ENCODE results near the gene RNF213.

The RNF213 gene

GRCh38 chr17:80264205-80265075 is 3.8 kb downstream of the RNF213 start:
- TF ChIP-seq CTCF (conservative IDR thresholded peaks at IDR 0.05; ENCODE audit: low read depth): no peak
- peak overlapping the region; percentile 98 for H3K27ac ChIP-seq
- ChIA-PET POLR2A (ENCODE audit: low non-redundant PET) (no interaction called here), CTCF (no interaction called here)
- no peak for DNase-seq (ENCODE audit: low spot score)

- no peak for DNase-seq (ENCODE audit: low spot score)
- no peak for TF ChIP-seq CTCF (conservative IDR thresholded peaks at IDR 0.05; ENCODE audit: low read depth)
- H3K27ac ChIP-seq: no peak overlapping the region
- POLR2A ChIA-PET (ENCODE audit: low non-redundant PET): no interaction called here
- CTCF ChIA-PET: no interaction called here
These were observed 4.8 kb downstream of the RNF213 start for GRCh38 chr17:80265205-80266068.

- POLR2A ChIA-PET (ENCODE audit: low non-redundant PET): no interaction called here
- no peak for TF ChIP-seq CTCF (conservative IDR thresholded peaks at IDR 0.05; ENCODE audit: low read depth)
- CTCF ChIA-PET: no interaction called here
- H3K27ac ChIP-seq: peak overlapping the region; percentile 14; the same call in 1 of the 2 replicates
- DNase-seq (ENCODE audit: low spot score): no peak
These were observed 6.7 kb downstream of the RNF213 start for GRCh38 chr17:80267391-80267790.

- H3K27ac ChIP-seq: no peak overlapping the region
- no peak for DNase-seq (ENCODE audit: low spot score)
- CTCF ChIA-PET: interaction anchor here (0.6 kb wide), 1 partner anchor 741 kb away, joined by 3 read pairs; no protein-coding TSS in a partner anchor
- POLR2A ChIA-PET (ENCODE audit: low non-redundant PET): no interaction called here
- no peak for TF ChIP-seq CTCF (conservative IDR thresholded peaks at IDR 0.05; ENCODE audit: low read depth)
These were observed 7.8 kb downstream of the RNF213 start for GRCh38 chr17:80268427-80268826.

- no peak for DNase-seq (ENCODE audit: low spot score)
- no peak overlapping the region for H3K27ac ChIP-seq
- no peak for TF ChIP-seq CTCF (conservative IDR thresholded peaks at IDR 0.05; ENCODE audit: low read depth)
- POLR2A ChIA-PET (ENCODE audit: low non-redundant PET): no interaction called here
- CTCF ChIA-PET: interaction anchor here (0.5 kb wide), 1 partner anchor 490 kb away, joined by 4 read pairs; no protein-coding TSS in a partner anchor
These were observed 8.8 kb downstream of the RNF213 start for GRCh38 chr17:80269405-80269807.

GRCh38 chr17:80270104-80270503 is 9.5 kb downstream of the RNF213 start:
- TF ChIP-seq CTCF (conservative IDR thresholded peaks at IDR 0.05; ENCODE audit: low read depth): no peak
- ChIA-PET POLR2A (ENCODE audit: low non-redundant PET) (no interaction called here), CTCF (interaction anchor here (0.5 kb wide), 1 partner anchor 489 kb away, joined by 4 read pairs; no protein-coding TSS in a partner anchor)
- DNase-seq (ENCODE audit: low spot score): no peak
- H3K27ac ChIP-seq: peak overlapping the region; percentile 23; the same call in 1 of the 2 replicates
